ENCODE results near the gene LEO1.

- TF ChIP-seq CTCF (IDR thresholded peaks at IDR 0.05) (no peak), POLR2A (IDR thresholded peaks at IDR 0.05) (no peak), EP300 (IDR thresholded peaks at IDR 0.05) (no peak), POLR2AphosphoS5 (IDR thresholded peaks at IDR 0.05) (no peak)
These were observed 41.7 kb upstream of the LEO1 start for GRCh38 chr15:52013151-52013791.

Data from stomach (tissue), 4 donors.